Activated CD8-positive, alpha-beta memory T cell treated with anti-CD3 and anti-CD28 coated beads, Interleukin-2, amount 50 U/mL, for 24 hours (primary cell): Measurements from ENCODE around the gene BRICD5.

Source experiments
- DNase-seq: peaks from one replicate; pipeline ENCODE4 v3.0.0-alpha.2; 2020; ENCODE audit errors: extremely low read depth

BRICD5 gene

GRCh38 chr16:2163211-2163881, 47.3 kb downstream of the BRICD5 start:
- DNase-seq, result no peak

GRCh38 chr16:2162676-2163118, 48.0 kb downstream of the BRICD5 start:
- no peak for DNase-seq

- no peak for DNase-seq
These were observed 48.8 kb downstream of the BRICD5 start for GRCh38 chr16:2161911-2162310.

- no peak for DNase-seq
These were observed 49.6 kb downstream of the BRICD5 start for GRCh38 chr16:2160915-2161551.
